ENCODE results near the gene MAJIN. TPM values are rescaled to one million over a fixed set of nuclear protein-coding genes. Genes with fewer than 3 reads are reported as not detected.
A peak's percentile ranks its signal among the peaks of the same experiment; 100 is the strongest.

The MAJIN gene
- total RNA-seq, 1 donor, result not detected

GRCh38 chr11:64894070-64894811, 77.7 kb downstream of the MAJIN start:
- H3K4me3 ChIP-seq (ENCODE audit: low read depth, low read length), result no peak overlapping the region
- TF ChIP-seq, protein P1, sequence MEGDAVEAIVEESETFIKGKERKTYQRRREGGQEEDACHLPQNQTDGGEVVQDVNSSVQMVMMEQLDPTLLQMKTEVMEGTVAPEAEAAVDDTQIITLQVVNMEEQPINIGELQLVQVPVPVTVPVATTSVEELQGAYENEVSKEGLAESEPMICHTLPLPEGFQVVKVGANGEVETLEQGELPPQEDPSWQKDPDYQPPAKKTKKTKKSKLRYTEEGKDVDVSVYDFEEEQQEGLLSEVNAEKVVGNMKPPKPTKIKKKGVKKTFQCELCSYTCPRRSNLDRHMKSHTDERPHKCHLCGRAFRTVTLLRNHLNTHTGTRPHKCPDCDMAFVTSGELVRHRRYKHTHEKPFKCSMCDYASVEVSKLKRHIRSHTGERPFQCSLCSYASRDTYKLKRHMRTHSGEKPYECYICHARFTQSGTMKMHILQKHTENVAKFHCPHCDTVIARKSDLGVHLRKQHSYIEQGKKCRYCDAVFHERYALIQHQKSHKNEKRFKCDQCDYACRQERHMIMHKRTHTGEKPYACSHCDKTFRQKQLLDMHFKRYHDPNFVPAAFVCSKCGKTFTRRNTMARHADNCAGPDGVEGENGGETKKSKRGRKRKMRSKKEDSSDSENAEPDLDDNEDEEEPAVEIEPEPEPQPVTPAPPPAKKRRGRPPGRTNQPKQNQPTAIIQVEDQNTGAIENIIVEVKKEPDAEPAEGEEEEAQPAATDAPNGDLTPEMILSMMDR (IDR thresholded peaks at IDR 0.05; ENCODE audit: insufficient read depth, low read length), result peak; percentile 87
- DNase-seq (ENCODE audit: low read depth), result peak; percentile 70

DNA sequence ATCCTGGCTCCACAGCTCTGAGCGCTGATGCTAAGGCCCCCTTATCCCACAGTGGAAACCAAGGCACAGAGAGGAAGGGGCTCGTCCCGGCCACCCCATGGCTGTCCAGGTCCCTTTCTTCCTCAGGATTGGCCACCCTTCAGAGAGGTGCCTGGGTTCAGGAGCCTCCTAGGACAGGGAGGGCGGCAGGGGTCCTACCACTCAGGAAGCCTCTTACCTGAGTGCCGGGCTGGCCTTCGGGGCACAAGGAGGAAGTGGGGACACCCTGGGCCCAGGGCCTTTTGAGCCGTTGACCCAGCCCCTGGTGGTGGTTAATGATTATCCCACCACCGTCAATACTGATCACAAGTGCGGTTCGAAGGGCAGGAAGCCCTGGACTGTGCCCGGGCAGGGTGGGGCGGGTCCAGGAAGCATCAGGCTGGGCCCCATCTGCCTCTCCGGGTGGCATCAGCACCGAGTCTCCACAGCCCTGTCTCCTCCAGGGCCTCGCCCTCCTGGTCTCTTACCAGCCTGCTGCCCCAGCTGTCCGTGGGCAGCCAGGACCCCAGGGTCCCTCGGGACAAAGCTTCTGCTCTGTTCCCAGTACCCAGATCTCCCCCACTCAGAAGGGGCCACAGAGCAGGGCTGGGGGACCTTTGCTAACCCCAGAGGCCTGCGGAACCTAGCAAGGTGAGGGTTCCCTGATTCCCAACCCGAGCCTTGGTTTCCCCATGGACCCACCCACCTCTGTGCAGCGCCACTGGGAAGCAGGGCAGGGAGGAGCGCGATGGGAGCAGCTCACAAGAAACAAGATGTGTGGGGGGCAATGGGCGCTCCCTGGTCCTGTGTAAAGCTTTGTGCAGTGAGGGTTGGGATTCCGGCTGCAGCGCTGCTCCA, 78.5 kb downstream of the MAJIN start:
- TF ChIP-seq, protein P1 (IDR thresholded peaks at IDR 0.05; ENCODE audit: insufficient read depth, low read length), result no peak
- no peak for DNase-seq (ENCODE audit: low read depth)
- H3K4me3 ChIP-seq (ENCODE audit: low read depth, low read length), result no peak overlapping the region

DNA sequence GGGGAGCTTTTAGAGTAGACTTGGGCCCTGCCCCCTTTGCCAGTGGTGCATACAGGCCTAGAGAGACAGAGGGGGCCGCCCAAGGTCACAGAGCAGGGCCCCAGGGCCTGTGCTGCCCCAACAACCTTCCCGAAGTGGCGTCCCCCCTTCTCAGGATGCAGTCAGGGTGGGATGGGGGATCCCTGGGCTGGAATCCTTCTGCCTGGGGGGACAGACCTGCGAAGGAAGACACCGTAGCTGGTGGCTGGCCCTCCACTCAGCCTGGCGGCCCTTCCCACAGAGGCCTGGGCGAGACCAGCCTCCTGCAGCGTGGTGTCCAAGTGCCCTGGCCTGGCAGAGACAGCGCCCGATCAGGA, 79.1 kb downstream of the MAJIN start:
- no peak for DNase-seq (ENCODE audit: low read depth)
- TF ChIP-seq, protein P1 (IDR thresholded peaks at IDR 0.05; ENCODE audit: insufficient read depth, low read length), result no peak
- no peak overlapping the region for H3K4me3 ChIP-seq (ENCODE audit: low read depth, low read length)

DNA sequence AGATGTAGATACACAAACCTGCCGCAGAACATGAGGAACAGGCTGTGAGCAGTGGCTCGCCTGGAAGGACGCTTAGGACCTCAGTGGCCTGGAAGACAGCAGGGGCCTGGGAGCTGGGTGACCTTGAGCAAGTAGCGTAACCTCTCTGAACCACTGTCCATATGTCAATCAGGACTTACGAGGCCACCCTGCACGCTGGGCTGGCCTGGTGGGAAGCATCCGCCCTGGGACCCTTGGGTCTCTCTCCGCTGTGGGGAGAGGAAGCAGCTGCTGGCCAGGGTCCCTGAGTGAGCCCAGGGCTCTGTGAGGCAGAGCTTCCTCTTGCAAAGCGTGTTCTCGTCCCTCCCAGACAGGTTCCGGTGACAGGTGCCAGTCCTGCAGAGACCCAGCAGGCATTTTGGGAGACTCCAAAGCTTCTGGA, 79.5 kb downstream of the MAJIN start:
- TF ChIP-seq, protein P1 (IDR thresholded peaks at IDR 0.05; ENCODE audit: insufficient read depth, low read length), result no peak
- DNase-seq (ENCODE audit: low read depth), result no peak
- H3K4me3 ChIP-seq (ENCODE audit: low read depth, low read length), result no peak overlapping the region

- H3K4me3 ChIP-seq (ENCODE audit: low read depth, low read length), result no peak overlapping the region
- TF ChIP-seq, protein P1 (IDR thresholded peaks at IDR 0.05; ENCODE audit: insufficient read depth, low read length), result no peak
- no peak for DNase-seq (ENCODE audit: low read depth)
Observed at GRCh38 chr11:64891880-64892279, 80.0 kb downstream of the MAJIN start.

- H3K4me3 ChIP-seq (ENCODE audit: low read depth, low read length), result no peak overlapping the region
- DNase-seq (ENCODE audit: low read depth), result no peak
- TF ChIP-seq, protein P1 (IDR thresholded peaks at IDR 0.05; ENCODE audit: insufficient read depth, low read length), result no peak
Observed at GRCh38 chr11:64891215-64891848, 80.6 kb downstream of the MAJIN start.

All from fibroblast of the aortic adventitia (primary cell).